Neural cell (in vitro differentiated cells): Measurements from ENCODE around the gene TMEM131L. TPM values are rescaled to one million over a fixed set of nuclear protein-coding genes. Genes with fewer than 3 reads are reported as not detected.

Experiments used
- H2AFZ ChIP-seq: fragments of 200-600, 300-800 bp; sonication (generic), shearing (Covaris generic); 2 replicates; pipeline ENCODE4 v1.6.0; 2014; ENCODE audit warnings: low read depth, mild to moderate bottlenecking, antibody characterized with exemption, low read length, moderate library complexity
- H3F3A ChIP-seq: fragments of 200-600 bp; shearing (Covaris generic); 2 replicates; pipeline ENCODE4 v1.6.1; 2016; ENCODE audit warnings: mild to moderate bottlenecking, moderate library complexity, mixed read lengths, antibody characterized with exemption, low read length; ENCODE audit not compliant: insufficient read depth, poor library complexity, severe bottlenecking
- H3K27ac ChIP-seq: fragments of 200-600, 300-800 bp; sonication (generic), shearing (Covaris generic); 2 replicates; pipeline ENCODE4 v1.5.1; 2014; ENCODE audit warnings: mild to moderate bottlenecking, low read length, moderate library complexity
- H3K27me3 ChIP-seq: fragments of 300-800, 200-600 bp; sonication (generic), shearing (Covaris generic); 2 replicates; pipeline ENCODE4 v1.6.0; 2014; ENCODE audit warnings: mild to moderate bottlenecking, low read depth, low read length, moderate library complexity; ENCODE audit not compliant: insufficient read depth
- H3K36me3 ChIP-seq: fragments of 300-800, 200-600 bp; sonication (generic), shearing (Covaris generic); 2 replicates; pipeline ENCODE4 v1.5.1; 2014; ENCODE audit warnings: mild to moderate bottlenecking, antibody characterized with exemption, low read length, moderate library complexity; ENCODE audit not compliant: insufficient read depth
- H3K4me2 ChIP-seq: fragments of 300-800, 200-600 bp; sonication (generic), shearing (Covaris generic); 2 replicates; pipeline ENCODE4 v1.6.0; 2014; ENCODE audit warnings: mild to moderate bottlenecking, low read length
- H3K4me3 ChIP-seq: fragments of 300-800, 200-600 bp; sonication (generic), shearing (Covaris generic); 2 replicates; pipeline ENCODE4 v1.5.1; 2014; ENCODE audit warnings: mild to moderate bottlenecking, low read length, moderate library complexity
- H3K79me2 ChIP-seq: fragments of 200-600 bp; shearing (Covaris generic); replicated peaks from 2 replicates; pipeline ENCODE4 v1.6.0; 2014; ENCODE audit warnings: mild to moderate bottlenecking, low read length, moderate library complexity; ENCODE audit not compliant: insufficient read depth
- H3K9ac ChIP-seq: fragments of 300-800, 200-600 bp; sonication (generic), shearing (Covaris generic); 2 replicates; pipeline ENCODE4 v1.6.1; 2016; ENCODE audit warnings: mild to moderate bottlenecking, low read length, mixed read lengths
- H3K9me2 ChIP-seq: fragments of 200-600 bp; shearing (Covaris generic); 2 replicates; pipeline ENCODE4 v1.6.1; 2016; ENCODE audit warnings: mild to moderate bottlenecking, low read length, mixed read lengths; ENCODE audit not compliant: insufficient read depth
- H3K9me3 ChIP-seq: fragments of 200-600, 300-800 bp; sonication (generic), shearing (Covaris generic); 2 replicates; pipeline ENCODE4 v1.6.1; 2016; ENCODE audit warnings: mild to moderate bottlenecking, mixed run types, low read length, moderate library complexity, mixed read lengths
- H4K20me1 ChIP-seq: fragments of 200-600 bp; shearing (Covaris generic); 2 replicates; pipeline ENCODE4 v1.6.1; 2016; ENCODE audit warnings: mild to moderate bottlenecking, mixed run types; ENCODE audit not compliant: insufficient read depth
- EP300 ChIP-seq: fragments of 450-650 bp; conservative IDR thresholded peaks from 2 replicates; pipeline ENCODE4 v1.6.1; 2014; ENCODE audit warnings: antibody characterized with exemption, mild to moderate bottlenecking, moderate library complexity; ENCODE audit not compliant: poor library complexity, severe bottlenecking
- EZH2 ChIP-seq: fragments of 200-600, 300-800 bp; shearing (Covaris generic), sonication (generic); IDR thresholded peaks from 2 replicates; pipeline ENCODE4 v1.6.1; 2014; ENCODE audit warnings: antibody characterized with exemption, low read length, borderline replicate concordance, mild to moderate bottlenecking; ENCODE audit not compliant: insufficient read depth, poor library complexity, severe bottlenecking
- MXI1 ChIP-seq: fragments of 450-650 bp; conservative IDR thresholded peaks from 2 replicates; pipeline ENCODE4 v1.6.1; 2014; ENCODE audit warnings: antibody characterized with exemption, mild to moderate bottlenecking; ENCODE audit not compliant: poor library complexity, severe bottlenecking
- POLR2AphosphoS5 ChIP-seq: IDR thresholded peaks from 2 replicates; pipeline ENCODE4 v1.6.1; 2012
- RAD21 ChIP-seq: fragments of 450-650 bp; conservative IDR thresholded peaks from 2 replicates; pipeline ENCODE4 v1.6.1; 2014; ENCODE audit warnings: antibody characterized with exemption, mild to moderate bottlenecking, moderate library complexity
- SMC3 ChIP-seq: fragments of 450-650 bp; conservative IDR thresholded peaks from 2 replicates; pipeline ENCODE4 v1.6.1; 2014; ENCODE audit warnings: antibody characterized with exemption, mild to moderate bottlenecking, moderate library complexity; ENCODE audit not compliant: poor library complexity
- TAF1 ChIP-seq: IDR thresholded peaks from 2 replicates; pipeline ENCODE4 v1.6.1; 2012; ENCODE audit warnings: low read depth
- polyA plus RNA-seq: library from polyadenylated mRNA; depleted of rRNA; stranded (reverse); fragments of >200 nt; gene quantifications from 2 replicates; pipeline ENCODE4 v1.2.3, GENCODE V29; 2014
- TF ChIP-seq, protein P1 (sequence below): IDR thresholded peaks from 2 replicates; pipeline ENCODE4 v1.6.1; 2012; ENCODE audit warnings: borderline replicate concordance
- TF ChIP-seq, protein P2 (sequence below): fragments of 450-650 bp; IDR thresholded peaks from 2 replicates; pipeline ENCODE4 v1.5.1; 2014; ENCODE audit warnings: antibody characterized with exemption, mild to moderate bottlenecking, moderate library complexity; ENCODE audit not compliant: poor library complexity, severe bottlenecking

TMEM131L gene
- polyA plus RNA-seq, 1 donor from 2014 or later: 11.1 TPM

DNA sequence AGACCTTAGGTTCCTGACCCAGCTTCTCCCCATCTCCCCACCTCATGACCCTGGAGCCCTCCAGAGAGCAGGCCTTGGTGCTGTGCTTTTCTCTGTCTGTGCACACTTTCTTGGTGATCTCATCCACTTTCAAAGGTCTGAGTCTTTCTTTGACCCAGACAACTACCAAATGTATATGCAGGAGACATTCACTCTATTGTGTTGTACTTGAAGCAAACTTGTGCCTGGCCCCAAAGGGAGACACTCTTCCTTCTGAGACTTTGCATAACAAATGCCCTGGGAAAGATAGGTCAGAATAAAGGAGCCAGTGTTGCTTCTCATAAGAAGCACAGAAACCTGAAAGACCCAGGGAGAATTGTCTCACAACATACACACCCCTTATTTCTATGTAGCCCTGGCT is 163.6 kb downstream of the TMEM131L start:
- H3K4me3 ChIP-seq: no peak overlapping the region
- no peaks in the 10 kb centered on the region for H3K79me2 ChIP-seq
- peaks cover 30% of the 10 kb centered on the region for H3K36me3 ChIP-seq
- no peak overlapping the region for H3K4me2 ChIP-seq
- no peaks in the 10 kb centered on the region for H4K20me1 ChIP-seq
- no peaks in the 10 kb centered on the region for H3K9me3 ChIP-seq
- H3K27me3 ChIP-seq: no peaks in the 10 kb centered on the region
- no peaks in the 10 kb centered on the region for H3K9me2 ChIP-seq
- H3K27ac ChIP-seq: no peak overlapping the region
- H3K9ac ChIP-seq: no peak overlapping the region
- TF ChIP-seq, protein P1, sequence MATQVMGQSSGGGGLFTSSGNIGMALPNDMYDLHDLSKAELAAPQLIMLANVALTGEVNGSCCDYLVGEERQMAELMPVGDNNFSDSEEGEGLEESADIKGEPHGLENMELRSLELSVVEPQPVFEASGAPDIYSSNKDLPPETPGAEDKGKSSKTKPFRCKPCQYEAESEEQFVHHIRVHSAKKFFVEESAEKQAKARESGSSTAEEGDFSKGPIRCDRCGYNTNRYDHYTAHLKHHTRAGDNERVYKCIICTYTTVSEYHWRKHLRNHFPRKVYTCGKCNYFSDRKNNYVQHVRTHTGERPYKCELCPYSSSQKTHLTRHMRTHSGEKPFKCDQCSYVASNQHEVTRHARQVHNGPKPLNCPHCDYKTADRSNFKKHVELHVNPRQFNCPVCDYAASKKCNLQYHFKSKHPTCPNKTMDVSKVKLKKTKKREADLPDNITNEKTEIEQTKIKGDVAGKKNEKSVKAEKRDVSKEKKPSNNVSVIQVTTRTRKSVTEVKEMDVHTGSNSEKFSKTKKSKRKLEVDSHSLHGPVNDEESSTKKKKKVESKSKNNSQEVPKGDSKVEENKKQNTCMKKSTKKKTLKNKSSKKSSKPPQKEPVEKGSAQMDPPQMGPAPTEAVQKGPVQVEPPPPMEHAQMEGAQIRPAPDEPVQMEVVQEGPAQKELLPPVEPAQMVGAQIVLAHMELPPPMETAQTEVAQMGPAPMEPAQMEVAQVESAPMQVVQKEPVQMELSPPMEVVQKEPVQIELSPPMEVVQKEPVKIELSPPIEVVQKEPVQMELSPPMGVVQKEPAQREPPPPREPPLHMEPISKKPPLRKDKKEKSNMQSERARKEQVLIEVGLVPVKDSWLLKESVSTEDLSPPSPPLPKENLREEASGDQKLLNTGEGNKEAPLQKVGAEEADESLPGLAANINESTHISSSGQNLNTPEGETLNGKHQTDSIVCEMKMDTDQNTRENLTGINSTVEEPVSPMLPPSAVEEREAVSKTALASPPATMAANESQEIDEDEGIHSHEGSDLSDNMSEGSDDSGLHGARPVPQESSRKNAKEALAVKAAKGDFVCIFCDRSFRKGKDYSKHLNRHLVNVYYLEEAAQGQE: no peak
- TF ChIP-seq POLR2AphosphoS5: no peak
- no peak for TF ChIP-seq SMC3
- no peak for TF ChIP-seq MXI1
- TF ChIP-seq RAD21: no peak
- TF ChIP-seq EP300: no peak
- TF ChIP-seq, protein P2, sequence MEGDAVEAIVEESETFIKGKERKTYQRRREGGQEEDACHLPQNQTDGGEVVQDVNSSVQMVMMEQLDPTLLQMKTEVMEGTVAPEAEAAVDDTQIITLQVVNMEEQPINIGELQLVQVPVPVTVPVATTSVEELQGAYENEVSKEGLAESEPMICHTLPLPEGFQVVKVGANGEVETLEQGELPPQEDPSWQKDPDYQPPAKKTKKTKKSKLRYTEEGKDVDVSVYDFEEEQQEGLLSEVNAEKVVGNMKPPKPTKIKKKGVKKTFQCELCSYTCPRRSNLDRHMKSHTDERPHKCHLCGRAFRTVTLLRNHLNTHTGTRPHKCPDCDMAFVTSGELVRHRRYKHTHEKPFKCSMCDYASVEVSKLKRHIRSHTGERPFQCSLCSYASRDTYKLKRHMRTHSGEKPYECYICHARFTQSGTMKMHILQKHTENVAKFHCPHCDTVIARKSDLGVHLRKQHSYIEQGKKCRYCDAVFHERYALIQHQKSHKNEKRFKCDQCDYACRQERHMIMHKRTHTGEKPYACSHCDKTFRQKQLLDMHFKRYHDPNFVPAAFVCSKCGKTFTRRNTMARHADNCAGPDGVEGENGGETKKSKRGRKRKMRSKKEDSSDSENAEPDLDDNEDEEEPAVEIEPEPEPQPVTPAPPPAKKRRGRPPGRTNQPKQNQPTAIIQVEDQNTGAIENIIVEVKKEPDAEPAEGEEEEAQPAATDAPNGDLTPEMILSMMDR: no peak
- TF ChIP-seq EZH2: no peak
- TF ChIP-seq TAF1: no peak
- H3F3A ChIP-seq: no peaks in the 10 kb centered on the region
- H2AFZ ChIP-seq: no peak overlapping the region

DNA sequence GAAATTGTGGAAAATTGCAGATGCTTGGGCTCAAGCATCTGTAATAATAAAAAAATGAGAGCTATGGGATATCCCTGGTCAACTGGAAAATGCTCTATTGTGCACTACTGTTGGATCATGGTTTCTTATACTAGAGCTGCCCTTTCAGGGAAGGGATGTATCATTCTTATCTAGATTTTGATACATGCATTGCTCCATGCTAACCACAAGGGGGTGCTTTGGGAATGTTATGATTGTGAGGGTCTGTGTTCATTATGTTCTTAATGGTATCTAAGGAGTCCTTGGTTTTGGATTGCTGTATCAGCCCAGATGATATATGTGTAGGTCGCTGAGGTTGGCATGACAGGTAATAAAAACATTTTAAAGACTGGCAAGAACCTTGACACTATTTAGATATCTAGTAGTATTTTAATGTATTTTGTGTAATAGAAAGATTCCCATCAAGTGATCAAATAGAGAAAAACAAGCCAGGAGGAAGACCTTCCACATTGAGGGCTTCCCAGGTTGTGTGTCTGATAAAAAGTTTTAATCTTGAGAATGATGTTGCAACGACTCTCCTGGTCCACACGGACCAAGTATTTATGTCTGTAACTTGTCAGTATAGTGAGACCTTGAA is 168.7 kb downstream of the TMEM131L start:
- Histone ChIP-seq H2AFZ (no peak overlapping the region), H3K9ac (no peak overlapping the region), H3K9me3 (no peaks in the 10 kb centered on the region), H3K9me2 (no peaks in the 10 kb centered on the region), H3K36me3 (peaks cover 6% of the 10 kb centered on the region), H3F3A (peaks cover 3% of the 10 kb centered on the region), H3K4me3 (no peak overlapping the region), H3K27me3 (no peaks in the 10 kb centered on the region), H3K27ac (no peak overlapping the region), H3K4me2 (no peak overlapping the region), H4K20me1 (no peaks in the 10 kb centered on the region), H3K79me2 (no peaks in the 10 kb centered on the region)
- TF ChIP-seq, protein P2: peak; percentile 48
- TF ChIP-seq SMC3 (peak; percentile 52), RAD21 (peak; percentile 39), EZH2 (no peak)
